ENCODE results near the gene SOX5.

DNA sequence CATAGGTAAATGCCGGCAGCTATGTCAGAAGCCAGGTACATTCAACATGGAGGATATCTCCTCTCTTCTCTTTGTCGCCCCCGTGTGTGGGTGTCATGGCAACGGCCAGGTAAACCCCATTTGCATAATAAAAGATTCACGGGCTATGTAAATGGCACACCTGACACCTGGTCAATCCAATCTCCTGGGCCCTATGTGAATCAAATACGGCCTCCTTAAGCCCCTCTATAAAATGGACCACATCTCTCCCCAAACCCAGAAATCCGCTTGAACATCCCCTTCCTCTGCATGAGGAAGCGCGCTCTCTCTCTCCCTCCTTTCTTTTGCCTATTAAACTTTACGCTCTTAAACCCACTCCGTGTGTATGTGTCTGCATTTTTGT, 363.7 kb downstream of the SOX5 start:
- TF ChIP-seq EZH2 (IDR thresholded peaks at IDR 0.05; ENCODE audit: low read length, missing control alignments) = no peak
- TF ChIP-seq, protein P1, sequence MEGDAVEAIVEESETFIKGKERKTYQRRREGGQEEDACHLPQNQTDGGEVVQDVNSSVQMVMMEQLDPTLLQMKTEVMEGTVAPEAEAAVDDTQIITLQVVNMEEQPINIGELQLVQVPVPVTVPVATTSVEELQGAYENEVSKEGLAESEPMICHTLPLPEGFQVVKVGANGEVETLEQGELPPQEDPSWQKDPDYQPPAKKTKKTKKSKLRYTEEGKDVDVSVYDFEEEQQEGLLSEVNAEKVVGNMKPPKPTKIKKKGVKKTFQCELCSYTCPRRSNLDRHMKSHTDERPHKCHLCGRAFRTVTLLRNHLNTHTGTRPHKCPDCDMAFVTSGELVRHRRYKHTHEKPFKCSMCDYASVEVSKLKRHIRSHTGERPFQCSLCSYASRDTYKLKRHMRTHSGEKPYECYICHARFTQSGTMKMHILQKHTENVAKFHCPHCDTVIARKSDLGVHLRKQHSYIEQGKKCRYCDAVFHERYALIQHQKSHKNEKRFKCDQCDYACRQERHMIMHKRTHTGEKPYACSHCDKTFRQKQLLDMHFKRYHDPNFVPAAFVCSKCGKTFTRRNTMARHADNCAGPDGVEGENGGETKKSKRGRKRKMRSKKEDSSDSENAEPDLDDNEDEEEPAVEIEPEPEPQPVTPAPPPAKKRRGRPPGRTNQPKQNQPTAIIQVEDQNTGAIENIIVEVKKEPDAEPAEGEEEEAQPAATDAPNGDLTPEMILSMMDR (conservative IDR thresholded peaks at IDR 0.05 in 1 of 2, IDR thresholded peaks at IDR 0.05 in 1 of 2; ENCODE audit: low read depth in 1 of 2, low read length in 2 of 2) = no peak
